ENCODE results near the gene KCNN4. TPM values are rescaled to one million over a fixed set of nuclear protein-coding genes. Genes with fewer than 3 reads are reported as not detected.

Gene KCNN4
- total and polyA plus RNA-seq, 12 donors, result 0.34 to 1.6 (median 0.86) TPM

DNA sequence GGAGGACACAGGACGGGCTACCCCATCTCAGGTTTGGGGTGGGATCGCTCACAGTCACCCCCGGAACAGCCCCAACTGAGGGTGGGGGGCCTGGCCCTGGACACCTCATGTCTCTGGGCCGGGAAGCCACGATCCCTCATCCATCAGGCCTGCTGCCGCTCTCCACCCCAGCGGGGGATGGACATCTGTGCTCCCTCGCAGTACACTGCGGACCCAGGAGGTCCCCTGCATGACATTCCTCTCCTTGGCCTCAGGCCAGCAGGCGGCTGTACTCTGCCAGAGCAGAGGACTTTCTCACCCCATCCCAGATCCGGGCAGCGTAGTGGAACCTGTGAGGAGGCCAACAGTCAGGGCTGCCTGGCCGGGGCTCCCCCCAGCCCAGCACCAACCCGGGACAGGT is 49.4 kb downstream of the KCNN4 start:
- ATAC-seq (no peak), DNase-seq (peak in 1 of 2 donors; percentile 26)
- no peak overlapping the region for H3K27ac ChIP-seq
- peaks cover 0 to 17% (median 3%) of the 10 kb centered on the region in 9 donors for H3K4me1 ChIP-seq
- H3K36me3 ChIP-seq, result peaks cover 0 to 85% (median 47%) of the 10 kb centered on the region in 9 donors
- no peak overlapping the region for H3K4me3 ChIP-seq
- H3K9me3 ChIP-seq, result no peaks in the 10 kb centered on the region
- TF ChIP-seq, protein P1, sequence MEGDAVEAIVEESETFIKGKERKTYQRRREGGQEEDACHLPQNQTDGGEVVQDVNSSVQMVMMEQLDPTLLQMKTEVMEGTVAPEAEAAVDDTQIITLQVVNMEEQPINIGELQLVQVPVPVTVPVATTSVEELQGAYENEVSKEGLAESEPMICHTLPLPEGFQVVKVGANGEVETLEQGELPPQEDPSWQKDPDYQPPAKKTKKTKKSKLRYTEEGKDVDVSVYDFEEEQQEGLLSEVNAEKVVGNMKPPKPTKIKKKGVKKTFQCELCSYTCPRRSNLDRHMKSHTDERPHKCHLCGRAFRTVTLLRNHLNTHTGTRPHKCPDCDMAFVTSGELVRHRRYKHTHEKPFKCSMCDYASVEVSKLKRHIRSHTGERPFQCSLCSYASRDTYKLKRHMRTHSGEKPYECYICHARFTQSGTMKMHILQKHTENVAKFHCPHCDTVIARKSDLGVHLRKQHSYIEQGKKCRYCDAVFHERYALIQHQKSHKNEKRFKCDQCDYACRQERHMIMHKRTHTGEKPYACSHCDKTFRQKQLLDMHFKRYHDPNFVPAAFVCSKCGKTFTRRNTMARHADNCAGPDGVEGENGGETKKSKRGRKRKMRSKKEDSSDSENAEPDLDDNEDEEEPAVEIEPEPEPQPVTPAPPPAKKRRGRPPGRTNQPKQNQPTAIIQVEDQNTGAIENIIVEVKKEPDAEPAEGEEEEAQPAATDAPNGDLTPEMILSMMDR (IDR thresholded peaks at IDR 0.05), result no peak
- no peaks in the 10 kb centered on the region for H3K27me3 ChIP-seq
- WGBS, 2 donors, result 86 to 89% methylated on average over 14 of the region's 14 CpGs
- intact Hi-C loops (cut with DNase I), result no loop called here

DNA sequence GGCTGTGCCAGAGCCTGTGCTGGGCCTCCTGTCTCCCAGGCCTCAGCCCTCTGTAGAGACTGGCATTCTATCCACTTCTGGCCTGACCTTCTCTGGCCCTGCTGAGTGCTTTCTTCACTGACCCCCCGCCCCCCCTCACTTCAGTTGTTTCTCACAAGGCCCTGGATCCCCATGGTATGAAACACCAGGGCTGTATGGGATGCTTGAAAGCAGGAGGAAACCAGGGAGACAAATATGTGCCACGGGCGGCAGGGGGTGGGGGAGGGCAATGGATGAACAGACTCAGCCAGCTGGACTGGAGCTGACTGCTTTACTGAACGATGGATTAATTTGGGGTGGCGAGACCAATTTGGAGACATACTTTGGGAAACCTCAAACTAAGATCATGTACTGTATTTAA is 50.9 kb downstream of the KCNN4 start:
- DNase-seq, result no peak
- TF ChIP-seq, protein P1 (IDR thresholded peaks at IDR 0.05), result no peak
- WGBS, 2 donors, result 85 to 89% methylated on average over 5 of the region's 5 CpGs
- Histone ChIP-seq H3K4me3 (no peak overlapping the region), H3K4me1 (peaks cover 0 to 27% (median 9%) of the 10 kb centered on the region in 9 donors), H3K36me3 (peaks cover 0 to 71% (median 40%) of the 10 kb centered on the region in 9 donors), H3K27ac (no peak overlapping the region), H3K9me3 (no peaks in the 10 kb centered on the region), H3K27me3 (no peaks in the 10 kb centered on the region)
- intact Hi-C loops (cut with DNase I), result loop anchor here in 1 of 10 donors (10.0 kb wide), 1 partner anchor 55 kb away; the partner anchor contains the start of gene PLAUR
- no peak for ATAC-seq

DNA sequence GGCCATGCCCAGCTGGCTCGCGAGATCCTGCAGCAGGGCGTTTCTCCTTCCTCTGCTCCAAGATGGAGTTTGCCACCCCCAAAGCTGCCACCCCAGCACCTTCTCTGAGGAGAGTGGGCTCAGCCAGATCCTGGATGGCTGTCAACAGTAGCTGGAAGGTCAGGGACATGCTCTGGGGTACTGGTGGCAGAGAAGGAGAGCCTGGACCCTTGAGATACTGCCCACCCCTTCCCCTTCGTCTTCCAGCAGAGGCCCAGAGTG is 53.2 kb downstream of the KCNN4 start:
- Histone ChIP-seq H3K9me3 (no peaks in the 10 kb centered on the region), H3K27me3 (no peaks in the 10 kb centered on the region), H3K27ac (peak overlapping the region in 4 of 10 donors; percentile 9 to 50 (median 40)), H3K4me3 (no peak overlapping the region), H3K36me3 (peaks cover 0 to 47% (median 21%) of the 10 kb centered on the region in 9 donors), H3K4me1 (peaks cover 0 to 28% (median 11%) of the 10 kb centered on the region in 9 donors)
- ATAC-seq (peak in 2 of 8 donors; percentile 5 to 24), DNase-seq (no peak)
- TF ChIP-seq, protein P1 (IDR thresholded peaks at IDR 0.05), result no peak
- intact Hi-C loops (cut with DNase I), result loop anchor here in 1 of 10 donors (10.0 kb wide), 1 partner anchor 53 kb away; the partner anchor contains the start of gene PLAUR
- WGBS, 2 donors, result 72 to 85% methylated on average over 4 of the region's 4 CpGs

DNA sequence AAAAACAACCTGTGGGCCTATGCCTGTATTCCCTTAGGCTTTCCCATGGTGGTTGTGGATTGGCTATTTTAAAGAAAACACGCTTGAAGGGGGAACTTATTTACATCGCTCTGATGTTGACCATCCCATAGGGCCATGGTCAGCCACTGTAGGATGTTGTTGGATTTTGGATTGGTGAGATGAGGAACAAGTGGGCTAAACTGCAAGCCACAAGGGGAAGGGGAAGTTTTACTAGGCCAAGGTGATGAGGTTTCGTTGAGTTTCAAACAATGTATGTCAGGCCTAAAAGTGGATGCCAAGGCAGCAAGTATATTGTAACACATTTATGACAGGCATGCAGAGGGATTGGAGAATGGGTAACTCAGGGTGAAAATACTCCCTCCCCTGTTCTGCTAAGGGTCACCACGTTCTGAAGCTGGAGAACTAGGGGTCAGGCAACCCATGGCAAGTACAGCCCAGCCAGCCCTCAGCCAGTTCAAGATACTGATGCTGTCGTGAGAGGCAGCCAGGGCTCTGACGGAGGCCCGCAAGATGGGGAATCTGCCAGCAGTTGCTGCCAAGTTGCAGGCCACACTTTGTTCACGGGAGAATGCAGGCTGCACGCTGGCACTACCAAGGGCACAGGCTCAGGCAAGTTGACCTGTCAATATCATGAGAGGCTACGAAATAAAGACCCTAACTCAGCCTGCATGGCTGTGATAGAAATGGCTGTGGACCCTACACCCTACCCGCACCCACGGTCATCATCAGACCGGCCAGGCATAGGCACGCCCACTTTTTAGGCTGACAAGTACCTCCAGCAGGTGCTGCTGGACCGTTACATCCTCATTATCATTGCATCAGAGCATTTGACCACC is 53.8 kb downstream of the KCNN4 start:
- no peaks in the 10 kb centered on the region for H3K27me3 ChIP-seq
- ATAC-seq (peak; percentile 21 to 92 (median 80)), DNase-seq (peak; percentile 59 to 65)
- no peak overlapping the region for H3K4me3 ChIP-seq
- intact Hi-C loops (cut with DNase I), result loop anchor here in 1 of 10 donors (10.0 kb wide), 1 partner anchor 52 kb away; the partner anchor contains the start of gene PLAUR
- H3K4me1 ChIP-seq, result peaks cover 0 to 25% (median 11%) of the 10 kb centered on the region in 9 donors
- TF ChIP-seq, protein P1 (IDR thresholded peaks at IDR 0.05), result no peak
- peaks cover 0 to 41% (median 18%) of the 10 kb centered on the region in 9 donors for H3K36me3 ChIP-seq
- H3K27ac ChIP-seq, result peak overlapping the region in 7 of 10 donors; percentile 5 to 55 (median 40)
- H3K9me3 ChIP-seq, result no peaks in the 10 kb centered on the region
- 57 to 58% methylated on average over 15 of the region's 15 CpGs for WGBS, 2 donors
